ENCODE results near the gene PBX4. TPM values are rescaled to one million over a fixed set of nuclear protein-coding genes. Genes with fewer than 3 reads are reported as not detected.

The PBX4 gene
- total and polyA plus RNA-seq, 2 donors (not counting 1 experiment from before 2014, with no cell fraction given) = 11.7 TPM

DNA sequence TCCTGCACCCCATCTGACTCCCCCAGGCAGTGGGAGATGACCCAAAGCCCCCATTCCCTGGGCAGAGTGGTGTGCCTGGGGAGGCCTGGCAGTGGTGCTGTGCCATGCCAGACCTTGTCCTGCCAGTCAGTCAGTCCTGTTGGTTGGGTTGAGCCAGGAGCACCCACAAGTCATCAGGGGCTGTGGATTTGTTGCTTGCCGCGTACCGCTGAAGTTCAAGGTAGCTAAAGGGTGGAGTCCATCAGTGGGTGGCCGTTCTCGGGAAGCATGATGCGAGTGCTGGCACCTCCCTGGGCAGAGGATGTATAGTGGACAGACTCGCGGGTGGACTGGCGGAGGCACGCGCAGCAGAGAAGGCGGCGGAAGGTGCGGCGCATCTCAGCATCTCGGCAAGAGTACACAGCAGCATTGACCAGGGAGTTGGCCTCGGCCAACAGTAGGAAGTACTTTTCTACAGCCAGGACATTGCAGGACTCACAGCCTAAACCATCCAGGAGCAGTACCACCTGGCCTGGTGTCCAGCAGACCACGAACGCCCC is 5.6 kb upstream of the PBX4 start:
- peaks cover 9 to 20% of the 10 kb centered on the region in 2 donors for H3K4me1 ChIP-seq (ENCODE audit: control insufficient read depth in 2 of 2, insufficient read depth in 2 of 2, low read length in 2 of 2)
- H3K36me3 ChIP-seq (replicated peaks in 1 of 2; ENCODE audit: control extremely low read depth in 1 of 2, control insufficient read depth in 1 of 2, extremely low read depth in 1 of 2, insufficient read depth in 2 of 2, low read length in 1 of 2) = no peaks in the 10 kb centered on the region
- no peaks in the 10 kb centered on the region for H3K9me3 Mint-ChIP-seq (ENCODE audit: insufficient read depth)
- no peak overlapping the region for H3K27ac ChIP-seq (ENCODE audit: low read length in 2 of 2)
- H3K27ac Mint-ChIP-seq = peak overlapping the region; percentile 20
- TF ChIP-seq, protein P1, sequence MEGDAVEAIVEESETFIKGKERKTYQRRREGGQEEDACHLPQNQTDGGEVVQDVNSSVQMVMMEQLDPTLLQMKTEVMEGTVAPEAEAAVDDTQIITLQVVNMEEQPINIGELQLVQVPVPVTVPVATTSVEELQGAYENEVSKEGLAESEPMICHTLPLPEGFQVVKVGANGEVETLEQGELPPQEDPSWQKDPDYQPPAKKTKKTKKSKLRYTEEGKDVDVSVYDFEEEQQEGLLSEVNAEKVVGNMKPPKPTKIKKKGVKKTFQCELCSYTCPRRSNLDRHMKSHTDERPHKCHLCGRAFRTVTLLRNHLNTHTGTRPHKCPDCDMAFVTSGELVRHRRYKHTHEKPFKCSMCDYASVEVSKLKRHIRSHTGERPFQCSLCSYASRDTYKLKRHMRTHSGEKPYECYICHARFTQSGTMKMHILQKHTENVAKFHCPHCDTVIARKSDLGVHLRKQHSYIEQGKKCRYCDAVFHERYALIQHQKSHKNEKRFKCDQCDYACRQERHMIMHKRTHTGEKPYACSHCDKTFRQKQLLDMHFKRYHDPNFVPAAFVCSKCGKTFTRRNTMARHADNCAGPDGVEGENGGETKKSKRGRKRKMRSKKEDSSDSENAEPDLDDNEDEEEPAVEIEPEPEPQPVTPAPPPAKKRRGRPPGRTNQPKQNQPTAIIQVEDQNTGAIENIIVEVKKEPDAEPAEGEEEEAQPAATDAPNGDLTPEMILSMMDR (IDR thresholded peaks at IDR 0.05) = no peak
- TF ChIP-seq EZH2 (IDR thresholded peaks at IDR 0.05; ENCODE audit: borderline replicate concordance, insufficient read depth, low read depth, low read length, poor library complexity, severe bottlenecking) = no peak
- no peaks in the 10 kb centered on the region for H3K27me3 ChIP-seq (replicated peaks in 1 of 4; ENCODE audit: control extremely low read depth in 1 of 4, control insufficient read depth in 3 of 4, insufficient read depth in 4 of 4, low read length in 3 of 4)
- intact Hi-C loops (cut with micrococcal nuclease) = no loop called here
- CTCF ChIA-PET = interaction anchor here (1.8 kb wide), 1 partner anchor 92 kb away, joined by 5 read pairs; no protein-coding TSS in a partner anchor
- H3K9ac ChIP-seq (ENCODE audit: low read length) = no peak overlapping the region
- POLR2A ChIA-PET = no interaction called here
- H3K4me3 ChIP-seq (ENCODE audit: control extremely low read depth in 1 of 5, extremely low read depth in 1 of 5, insufficient read depth in 1 of 5, low read depth in 2 of 5, low read length in 4 of 5) = no peak overlapping the region
- no peak overlapping the region for H3K4me3 Mint-ChIP-seq
- no peak overlapping the region for H2AFZ ChIP-seq (ENCODE audit: insufficient read depth, low read depth, low read length, poor library complexity, severe bottlenecking)
- H3K4me2 ChIP-seq (replicated peaks; ENCODE audit: low read depth, low read length, poor library complexity, severe bottlenecking) = no peak overlapping the region
- peaks cover 0 to 2% (median 0%) of the 10 kb centered on the region in 3 donors for H3K9me3 ChIP-seq (ENCODE audit: control extremely low read depth in 1 of 3, control insufficient read depth in 2 of 3, insufficient read depth in 1 of 3, low read length in 2 of 3)
- H3K4me1 Mint-ChIP-seq = peaks cover 23% of the 10 kb centered on the region
- peak; percentile 11 for DNase-seq
- no peaks in the 10 kb centered on the region for H3K27me3 Mint-ChIP-seq
- no peak for ATAC-seq (ENCODE audit: low read depth)
- H3K79me2 ChIP-seq (ENCODE audit: control insufficient read depth, insufficient read depth, low read length) = no peaks in the 10 kb centered on the region
- 96% methylated on average over 19 of the region's 19 CpGs for WGBS (ENCODE audit: insufficient coverage)
- no peaks in the 10 kb centered on the region for H4K20me1 ChIP-seq (ENCODE audit: control insufficient read depth, insufficient read depth, low read length, poor library complexity, severe bottlenecking)

DNA sequence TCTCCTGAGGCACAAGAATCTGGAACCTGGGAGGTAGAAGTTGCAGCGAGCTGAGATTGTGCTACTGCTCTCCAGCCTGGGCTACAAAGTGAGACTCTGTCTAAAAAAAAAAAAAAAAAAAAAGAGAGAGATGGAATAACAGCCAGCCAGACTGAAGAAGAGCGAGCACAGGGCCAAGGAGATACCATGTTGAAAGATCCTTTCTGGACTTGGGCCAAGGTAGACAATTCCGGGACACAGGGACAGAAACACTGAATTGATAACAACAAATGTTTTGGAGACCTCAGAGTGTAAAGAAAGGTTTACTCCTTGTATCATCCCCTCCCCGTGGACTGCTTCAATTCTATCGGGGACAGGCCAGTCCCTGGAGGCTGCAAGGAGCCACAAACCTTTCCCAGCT is 4.9 kb upstream of the PBX4 start:
- DNase-seq = no peak
- intact Hi-C loops (cut with micrococcal nuclease) = no loop called here
- POLR2A ChIA-PET = no interaction called here
- TF ChIP-seq EZH2 (IDR thresholded peaks at IDR 0.05; ENCODE audit: borderline replicate concordance, insufficient read depth, low read depth, low read length, poor library complexity, severe bottlenecking) = no peak
- TF ChIP-seq, protein P1 (IDR thresholded peaks at IDR 0.05) = no peak
- H3K4me2 ChIP-seq (replicated peaks; ENCODE audit: low read depth, low read length, poor library complexity, severe bottlenecking) = no peak overlapping the region
- H3K9ac ChIP-seq (ENCODE audit: low read length) = no peak overlapping the region
- CTCF ChIA-PET = interaction anchor here (1.1 to 1.8 kb wide), 2 partner anchors 13 to 91 kb away, joined by 4 to 5 read pairs; no protein-coding TSS in a partner anchor
- no peak overlapping the region for H3K4me3 ChIP-seq (ENCODE audit: control extremely low read depth in 1 of 5, extremely low read depth in 1 of 5, insufficient read depth in 1 of 5, low read depth in 2 of 5, low read length in 4 of 5)
- no peak overlapping the region for H2AFZ ChIP-seq (ENCODE audit: insufficient read depth, low read depth, low read length, poor library complexity, severe bottlenecking)
- H3K9me3 ChIP-seq (ENCODE audit: control extremely low read depth in 1 of 3, control insufficient read depth in 2 of 3, insufficient read depth in 1 of 3, low read length in 2 of 3) = no peaks in the 10 kb centered on the region
- H3K79me2 ChIP-seq (ENCODE audit: control insufficient read depth, insufficient read depth, low read length) = no peaks in the 10 kb centered on the region
- H3K27ac ChIP-seq (ENCODE audit: low read length in 2 of 2) = no peak overlapping the region
- H4K20me1 ChIP-seq (ENCODE audit: control insufficient read depth, insufficient read depth, low read length, poor library complexity, severe bottlenecking) = no peaks in the 10 kb centered on the region
- H3K27me3 Mint-ChIP-seq = no peaks in the 10 kb centered on the region
- peaks cover 26% of the 10 kb centered on the region for H3K4me1 Mint-ChIP-seq
- H3K9me3 Mint-ChIP-seq (ENCODE audit: insufficient read depth) = no peaks in the 10 kb centered on the region
- no peak for ATAC-seq (ENCODE audit: low read depth)
- no peak overlapping the region for H3K4me3 Mint-ChIP-seq
- WGBS (ENCODE audit: insufficient coverage) = 90% methylated on average over 5 of the region's 5 CpGs
- no peaks in the 10 kb centered on the region for H3K27me3 ChIP-seq (replicated peaks in 1 of 4; ENCODE audit: control extremely low read depth in 1 of 4, control insufficient read depth in 3 of 4, insufficient read depth in 4 of 4, low read length in 3 of 4)
- no peak overlapping the region for H3K27ac Mint-ChIP-seq
- no peaks in the 10 kb centered on the region for H3K36me3 ChIP-seq (replicated peaks in 1 of 2; ENCODE audit: control extremely low read depth in 1 of 2, control insufficient read depth in 1 of 2, extremely low read depth in 1 of 2, insufficient read depth in 2 of 2, low read length in 1 of 2)
- peaks cover 13 to 18% of the 10 kb centered on the region in 2 donors for H3K4me1 ChIP-seq (ENCODE audit: control insufficient read depth in 2 of 2, insufficient read depth in 2 of 2, low read length in 2 of 2)
